Caki2 (cell line): ENCODE results near the gene MAML3. TPM values are rescaled to one million over a fixed set of nuclear protein-coding genes. Genes with fewer than 3 reads are reported as not detected.

Experiments used
- DNase-seq: peaks from one replicate; pipeline ENCODE4 v3.0.0-alpha.2; 2015; ENCODE audit warnings: low read depth
- in situ Hi-C: cut with HindIII; loops from 2 replicates; pipeline ENCODE4 v1.10.0; 2016; ENCODE audit warnings: low sequenced_read_pairs, low pct_unique_long_range_greater_than_20kb, mixed read lengths
- total RNA-seq: library from RNA; depleted of rRNA; stranded (reverse); fragments of >200 nt; shearing (Covaris generic); gene quantifications from 2 replicates; pipeline ENCODE4 v1.2.3, GENCODE V29; 2014; ENCODE audit warnings: low replicate concordance; rRNA removed

The MAML3 gene
- 0.20 and 0.61 TPM in 2 replicates for total RNA-seq

DNA sequence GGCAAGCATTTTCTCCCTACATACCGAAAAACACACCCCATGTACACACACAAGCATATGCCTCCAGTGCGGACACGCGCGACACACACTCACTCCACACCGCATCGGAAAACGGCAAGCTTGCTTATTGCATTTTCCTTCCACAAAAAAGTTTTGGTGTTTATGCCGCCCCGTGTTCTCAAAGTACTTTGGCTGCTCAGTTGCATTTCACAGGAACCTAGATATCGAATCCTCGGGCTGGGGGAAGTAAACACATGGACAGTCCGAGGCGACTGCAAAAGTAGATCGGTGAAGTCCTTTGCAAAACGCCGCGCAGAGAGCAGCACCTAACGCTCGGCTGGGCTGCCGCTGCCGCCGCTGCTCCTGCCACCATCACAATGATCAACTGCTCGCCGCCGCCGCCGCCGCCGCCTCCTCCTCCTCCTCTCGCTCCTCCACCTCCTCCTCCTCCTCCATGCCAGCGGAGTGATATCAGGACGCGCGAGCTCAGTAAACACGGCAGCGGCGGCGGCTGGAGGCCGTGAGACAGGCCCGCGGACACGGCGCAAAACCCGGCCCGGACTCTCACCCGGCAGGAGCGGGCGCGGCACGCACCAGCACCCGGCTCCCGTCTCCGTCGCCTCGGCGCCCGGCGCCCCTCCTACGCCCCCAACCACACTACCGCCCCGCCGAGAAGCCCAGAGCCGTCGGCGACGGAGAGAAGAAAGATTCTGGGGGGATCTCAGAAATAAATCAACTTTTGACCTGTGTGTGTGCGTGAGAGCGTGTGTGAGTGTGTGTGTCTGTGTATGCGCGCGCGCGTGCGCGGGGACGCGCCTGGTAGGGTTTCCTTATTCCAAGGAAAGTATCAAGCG lies at the start of gene MAML3:
Gene MAML3 (minus strand): TSS at position 467 of the 854 bp plus-strand sequence. CDS start 857 bp downstream, outside the sequence.
- DNase-seq = peak; percentile 93
- in situ Hi-C loops = loop anchor here (10.0 kb wide), 1 partner anchor 101 kb away; no protein-coding TSS in a partner anchor

- no peak for DNase-seq
- in situ Hi-C loops = no loop called here
These were observed 45.0 kb upstream of the MAML3 start for GRCh38 chr4:140198942-140199341.

GRCh38 chr4:140195806-140196205 lies 41.8 kb upstream of the MAML3 start:
- no peak for DNase-seq
- in situ Hi-C loops = no loop called here

DNA sequence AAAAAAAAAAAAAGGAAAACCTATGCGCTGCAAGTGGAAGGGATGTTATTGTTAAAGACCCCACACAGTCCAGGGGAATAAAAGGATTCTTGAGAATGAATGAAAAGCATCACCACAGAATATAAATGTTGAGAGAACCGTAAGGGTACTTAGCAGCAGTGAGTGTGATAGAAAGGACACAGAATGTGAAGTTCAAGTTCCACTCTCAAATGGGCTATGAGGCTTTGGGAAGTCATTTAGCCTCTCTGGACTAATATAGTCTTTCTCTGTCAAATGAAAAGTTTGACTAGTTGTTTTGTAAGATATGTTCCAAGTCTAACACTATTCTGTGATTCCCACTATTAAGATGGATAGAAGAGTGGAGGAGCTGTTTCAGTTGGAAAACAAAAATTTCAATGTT lies 35.8 kb upstream of the MAML3 start:
- DNase-seq = no peak
- in situ Hi-C loops = no loop called here

GRCh38 chr4:140188975-140189374 lies 35.0 kb upstream of the MAML3 start:
- in situ Hi-C loops = no loop called here
- DNase-seq = peak; percentile 27

GRCh38 chr4:140187316-140187695 lies 33.3 kb upstream of the MAML3 start:
- no peak for DNase-seq
- in situ Hi-C loops = no loop called here

GRCh38 chr4:140186651-140187315 lies 32.8 kb upstream of the MAML3 start:
- DNase-seq = peak; percentile 66
- in situ Hi-C loops = no loop called here

GRCh38 chr4:140186082-140186438 lies 32.1 kb upstream of the MAML3 start:
- no peak for DNase-seq
- in situ Hi-C loops = no loop called here

- in situ Hi-C loops = no loop called here
- DNase-seq = no peak
These were observed 31.6 kb upstream of the MAML3 start for GRCh38 chr4:140185412-140186081.

DNA sequence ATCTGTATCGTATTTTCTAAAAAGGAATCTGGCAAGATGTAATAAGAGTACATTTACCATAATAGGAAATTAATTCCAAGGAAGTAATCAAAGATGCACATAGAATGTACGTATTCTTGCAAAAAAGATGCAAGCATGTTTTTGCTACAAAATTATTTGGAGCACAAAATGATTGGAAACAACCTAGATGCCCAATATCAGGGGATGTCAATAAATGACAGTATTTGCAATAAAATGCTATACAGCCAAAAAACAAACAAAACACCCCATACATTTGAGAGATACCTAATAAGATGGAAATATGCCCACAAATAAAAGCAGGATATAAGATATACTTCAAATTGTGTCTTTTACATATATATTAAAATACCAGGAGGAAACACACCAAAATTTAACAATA lies 29.3 kb upstream of the MAML3 start:
- in situ Hi-C loops = no loop called here
- no peak for DNase-seq

- DNase-seq = no peak
- in situ Hi-C loops = no loop called here
These were observed 26.6 kb upstream of the MAML3 start for GRCh38 chr4:140180577-140180976.

GRCh38 chr4:140176735-140177134 lies 22.8 kb upstream of the MAML3 start:
- in situ Hi-C loops = no loop called here
- DNase-seq = peak; percentile 11

DNA sequence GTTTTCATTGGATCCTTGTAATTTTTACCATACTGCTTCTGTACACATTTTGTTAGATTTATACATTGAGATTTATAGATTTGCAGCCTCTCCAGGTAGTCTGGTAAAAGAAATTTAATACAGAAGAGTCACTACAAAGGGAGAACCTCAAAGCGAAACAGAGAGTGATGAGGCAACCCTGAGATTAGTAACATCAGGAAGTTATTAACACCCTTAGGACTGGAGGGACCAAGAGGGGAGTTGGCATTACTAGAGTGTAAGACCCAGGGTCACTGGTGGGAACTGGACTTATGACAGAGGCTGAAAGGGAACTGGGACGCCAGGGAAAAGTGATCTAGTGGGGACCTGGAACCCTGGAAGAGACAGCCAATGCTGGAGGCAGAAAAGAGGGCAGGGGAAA lies 20.6 kb upstream of the MAML3 start:
- in situ Hi-C loops = no loop called here
- no peak for DNase-seq

DNA sequence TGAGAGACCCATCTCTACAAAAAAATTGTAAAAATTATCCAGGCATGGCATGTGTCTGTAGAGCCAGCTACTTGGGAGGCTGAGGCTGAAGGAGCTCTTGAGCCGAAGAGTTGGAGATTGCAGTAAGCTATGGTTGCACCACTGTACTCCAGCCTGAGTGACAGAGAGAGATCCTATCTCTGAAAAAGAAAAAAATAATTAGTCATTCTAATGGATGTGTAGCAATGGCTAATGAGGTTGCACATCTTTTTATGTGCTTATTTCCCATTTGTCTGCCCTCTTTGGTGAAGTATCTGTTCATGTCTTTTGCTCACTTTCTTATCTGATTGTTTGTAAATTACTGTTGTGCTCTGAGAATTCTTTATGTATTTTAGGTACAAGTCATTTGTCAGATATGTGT lies 19.0 kb upstream of the MAML3 start:
- in situ Hi-C loops = no loop called here
- DNase-seq = no peak

DNA sequence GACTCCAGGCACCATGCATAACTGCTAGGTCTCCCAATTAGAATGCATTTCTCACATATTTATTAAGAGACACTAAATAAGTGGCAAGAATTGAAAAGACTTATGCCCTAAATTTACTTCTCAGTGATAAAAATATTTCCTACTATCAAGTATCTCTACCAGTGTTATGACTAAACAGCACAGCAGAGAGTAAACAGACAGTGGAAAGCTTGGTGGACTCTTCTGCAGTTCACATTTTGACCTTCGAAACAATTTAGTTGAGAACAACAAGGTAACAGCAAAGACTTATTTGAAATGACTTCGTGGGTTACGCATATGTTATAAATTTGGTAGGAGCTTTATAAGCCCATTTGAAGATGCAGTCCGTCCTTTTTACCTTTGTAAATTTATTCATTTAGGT lies 16.3 kb upstream of the MAML3 start:
- no peak for DNase-seq
- in situ Hi-C loops = no loop called here

DNA sequence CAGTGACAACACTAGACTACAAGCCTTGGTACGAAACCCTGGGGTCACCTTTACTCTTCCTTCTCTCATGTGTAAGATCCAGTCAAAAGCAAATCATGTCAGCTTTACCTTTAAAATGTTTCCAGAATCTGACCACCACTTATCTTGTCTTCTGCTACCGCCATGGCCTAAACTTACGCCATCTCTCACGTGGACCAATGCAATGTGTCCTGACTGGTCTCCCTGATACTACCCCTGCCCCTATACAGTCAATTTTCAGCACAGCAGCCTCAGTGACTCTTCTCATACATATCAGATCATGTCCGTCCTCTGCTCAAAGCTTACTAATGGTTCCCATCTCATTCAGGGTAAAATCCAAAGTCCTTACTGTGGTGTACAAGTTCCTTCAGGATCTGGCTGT lies 15.0 kb upstream of the MAML3 start:
- DNase-seq = no peak
- in situ Hi-C loops = no loop called here

GRCh38 chr4:140168474-140168873 lies 14.5 kb upstream of the MAML3 start:
- no peak for DNase-seq
- in situ Hi-C loops = no loop called here

DNA sequence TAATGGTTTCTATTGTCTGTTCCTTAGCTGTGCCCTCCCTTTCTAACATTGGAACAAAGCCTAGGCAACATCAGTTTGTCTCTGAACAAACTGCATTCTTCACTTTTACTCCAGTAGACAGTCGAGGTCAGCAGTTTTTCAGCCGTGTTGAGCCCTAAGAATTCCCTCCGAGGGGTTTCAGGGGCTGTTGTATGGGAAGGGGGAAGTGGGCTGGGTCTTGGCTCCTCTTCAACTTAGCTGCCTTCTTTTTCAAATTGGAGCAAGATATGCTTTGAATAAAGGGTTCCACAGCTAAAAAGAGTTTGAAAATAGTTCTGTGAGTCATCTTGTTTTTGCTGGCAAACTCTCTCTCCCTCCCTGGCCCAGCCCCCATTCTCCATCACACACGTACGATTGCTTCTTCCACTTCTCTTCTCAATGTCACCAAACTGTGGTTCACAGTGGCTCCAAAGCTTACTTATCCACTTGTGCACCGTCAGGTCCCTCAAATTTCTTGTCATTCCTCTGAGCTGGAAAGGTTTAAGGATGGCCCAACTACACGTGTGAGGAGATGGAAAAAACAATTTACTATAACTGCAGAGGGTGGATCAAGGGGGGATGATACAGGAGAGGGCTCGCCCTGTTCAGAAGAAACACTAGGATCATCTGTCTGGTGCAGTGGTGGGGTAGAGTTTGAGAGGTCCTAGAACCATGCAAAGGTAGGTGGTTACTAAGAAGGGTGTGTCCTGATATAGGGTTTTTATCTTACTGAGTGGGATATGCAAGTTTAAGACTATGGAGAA lies 9.2 kb upstream of the MAML3 start:
- in situ Hi-C loops = no loop called here
- DNase-seq = peak; percentile 25
